ENCODE measurements around the gene ERICH3.

The ERICH3 gene

DNA sequence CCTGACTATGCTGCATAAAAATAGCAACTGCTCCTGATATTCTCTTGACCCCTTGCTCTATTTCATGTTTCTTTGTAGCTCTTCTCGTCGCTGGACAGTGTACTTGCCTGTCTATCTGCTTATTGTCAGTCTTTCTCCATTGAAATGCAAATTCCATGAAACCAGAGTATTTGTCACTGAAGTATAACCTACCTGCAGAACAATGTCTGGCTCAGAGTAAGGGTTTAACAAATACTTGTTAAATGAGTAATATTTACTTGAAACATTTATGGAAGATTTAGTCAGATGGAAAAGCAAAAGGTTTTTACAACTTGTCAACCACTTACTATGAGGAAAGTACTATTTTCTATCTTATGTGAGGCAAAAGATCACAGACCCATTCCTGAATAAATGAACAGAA, 19.9 kb upstream of the ERICH3 start:
- TF ChIP-seq, protein P1, sequence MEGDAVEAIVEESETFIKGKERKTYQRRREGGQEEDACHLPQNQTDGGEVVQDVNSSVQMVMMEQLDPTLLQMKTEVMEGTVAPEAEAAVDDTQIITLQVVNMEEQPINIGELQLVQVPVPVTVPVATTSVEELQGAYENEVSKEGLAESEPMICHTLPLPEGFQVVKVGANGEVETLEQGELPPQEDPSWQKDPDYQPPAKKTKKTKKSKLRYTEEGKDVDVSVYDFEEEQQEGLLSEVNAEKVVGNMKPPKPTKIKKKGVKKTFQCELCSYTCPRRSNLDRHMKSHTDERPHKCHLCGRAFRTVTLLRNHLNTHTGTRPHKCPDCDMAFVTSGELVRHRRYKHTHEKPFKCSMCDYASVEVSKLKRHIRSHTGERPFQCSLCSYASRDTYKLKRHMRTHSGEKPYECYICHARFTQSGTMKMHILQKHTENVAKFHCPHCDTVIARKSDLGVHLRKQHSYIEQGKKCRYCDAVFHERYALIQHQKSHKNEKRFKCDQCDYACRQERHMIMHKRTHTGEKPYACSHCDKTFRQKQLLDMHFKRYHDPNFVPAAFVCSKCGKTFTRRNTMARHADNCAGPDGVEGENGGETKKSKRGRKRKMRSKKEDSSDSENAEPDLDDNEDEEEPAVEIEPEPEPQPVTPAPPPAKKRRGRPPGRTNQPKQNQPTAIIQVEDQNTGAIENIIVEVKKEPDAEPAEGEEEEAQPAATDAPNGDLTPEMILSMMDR (IDR thresholded peaks at IDR 0.05; ENCODE audit: insufficient read depth, low read depth, low read length, missing control alignments): no peak
- H3K4me3 ChIP-seq (ENCODE audit: low read depth, low read length): no peak overlapping the region
- DNase-seq (ENCODE audit: low read depth): no peak

DNA sequence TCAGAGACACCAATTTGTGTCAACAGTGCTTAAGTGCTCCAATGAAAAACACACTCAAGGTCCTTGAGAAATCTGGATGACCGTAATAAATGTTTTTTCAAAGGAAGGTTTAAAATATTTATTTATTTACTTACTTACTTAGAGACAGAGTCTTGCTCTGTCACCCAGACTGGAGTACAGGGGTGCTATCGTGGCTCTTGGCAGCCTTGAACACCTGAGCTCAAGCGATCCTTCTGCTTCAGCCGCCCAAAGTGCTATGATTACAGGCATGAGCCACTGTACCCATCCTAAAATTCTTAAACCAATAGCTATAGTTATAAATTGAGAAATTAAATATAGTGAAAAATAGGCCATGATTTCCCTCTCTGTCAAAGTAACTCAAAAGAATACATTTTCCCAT, 17.3 kb upstream of the ERICH3 start:
- H3K4me3 ChIP-seq (ENCODE audit: low read depth, low read length): no peak overlapping the region
- TF ChIP-seq, protein P1 (IDR thresholded peaks at IDR 0.05; ENCODE audit: insufficient read depth, low read depth, low read length, missing control alignments): no peak
- no peak for DNase-seq (ENCODE audit: low read depth)

DNA sequence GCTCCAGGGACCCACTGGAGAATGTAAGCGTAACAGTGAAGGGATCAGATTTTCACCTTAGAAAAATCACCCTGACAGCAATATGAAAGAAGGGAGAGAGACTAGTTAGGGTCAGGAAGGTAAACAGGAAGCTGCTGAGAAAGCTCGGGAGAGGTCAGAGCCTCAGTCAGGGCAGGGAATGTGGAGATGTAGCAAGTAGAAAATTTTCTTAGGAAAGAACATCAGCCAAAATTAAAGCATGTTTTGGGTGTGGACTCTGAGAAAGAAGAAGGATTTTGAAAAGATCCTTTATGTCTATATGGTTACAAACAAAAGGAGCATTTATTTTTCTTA, 16.7 kb upstream of the ERICH3 start:
- no peak for DNase-seq (ENCODE audit: low read depth)
- no peak overlapping the region for H3K4me3 ChIP-seq (ENCODE audit: low read depth, low read length)
- TF ChIP-seq, protein P1 (IDR thresholded peaks at IDR 0.05; ENCODE audit: insufficient read depth, low read depth, low read length, missing control alignments): no peak

DNA sequence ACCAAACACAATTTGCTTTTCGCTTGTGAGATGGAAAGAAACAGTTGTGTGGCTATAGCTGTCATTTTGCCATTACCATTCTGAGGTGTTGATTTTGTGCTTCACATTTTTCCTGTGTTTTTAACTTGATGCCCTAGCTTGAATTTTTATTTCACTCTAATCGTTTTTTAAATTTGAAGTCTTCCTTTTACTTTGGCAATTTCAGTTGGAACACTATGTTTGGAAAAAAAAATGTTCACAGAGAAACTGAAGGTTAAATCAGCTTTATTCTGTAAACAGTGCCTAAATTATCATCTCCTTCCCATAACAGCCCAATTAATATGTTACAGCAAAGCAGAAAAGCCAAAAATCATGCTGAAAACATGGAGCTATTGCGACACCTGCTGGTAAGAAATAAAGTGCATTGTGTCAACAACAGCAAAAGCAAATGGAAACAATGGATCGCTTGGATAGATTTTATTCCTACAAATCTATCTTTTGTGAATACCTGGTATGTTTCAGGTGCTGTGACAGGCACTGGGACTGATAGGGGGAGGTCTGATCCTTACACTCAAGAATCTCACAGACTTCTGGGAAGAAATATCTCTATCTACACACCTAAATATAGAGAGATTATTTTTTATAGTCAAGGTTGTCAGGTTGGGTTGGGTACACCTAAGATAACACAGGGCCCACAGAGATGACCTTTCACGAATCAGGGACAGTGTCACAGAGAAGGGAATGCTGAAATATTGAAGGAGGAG, 16.2 kb upstream of the ERICH3 start:
- no peak overlapping the region for H3K4me3 ChIP-seq (ENCODE audit: low read depth, low read length)
- peak; percentile 68 for DNase-seq (ENCODE audit: low read depth)
- TF ChIP-seq, protein P1 (IDR thresholded peaks at IDR 0.05; ENCODE audit: insufficient read depth, low read depth, low read length, missing control alignments): peak; percentile 74

DNA sequence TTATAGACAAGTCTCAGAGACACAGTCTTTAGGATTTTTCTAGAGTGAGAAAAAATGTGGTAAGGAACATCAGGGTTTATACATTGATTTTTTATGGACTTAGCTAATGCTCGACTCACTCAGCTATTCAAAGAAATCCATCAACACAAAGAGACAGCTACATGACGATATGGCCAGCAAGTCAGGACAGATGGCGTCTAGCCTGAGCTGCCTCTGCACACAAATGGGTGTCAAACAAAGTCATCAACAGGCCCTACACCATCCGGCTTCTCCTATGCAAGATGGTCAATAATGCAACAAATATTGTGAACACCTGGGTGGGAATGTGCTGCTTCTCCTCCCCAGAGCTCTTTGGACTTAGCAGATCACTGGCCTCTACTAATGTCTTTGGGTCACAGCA, 13.3 kb upstream of the ERICH3 start:
- H3K4me3 ChIP-seq (ENCODE audit: low read depth, low read length): no peak overlapping the region
- no peak for DNase-seq (ENCODE audit: low read depth)
- TF ChIP-seq, protein P1 (IDR thresholded peaks at IDR 0.05; ENCODE audit: insufficient read depth, low read depth, low read length, missing control alignments): no peak

DNA sequence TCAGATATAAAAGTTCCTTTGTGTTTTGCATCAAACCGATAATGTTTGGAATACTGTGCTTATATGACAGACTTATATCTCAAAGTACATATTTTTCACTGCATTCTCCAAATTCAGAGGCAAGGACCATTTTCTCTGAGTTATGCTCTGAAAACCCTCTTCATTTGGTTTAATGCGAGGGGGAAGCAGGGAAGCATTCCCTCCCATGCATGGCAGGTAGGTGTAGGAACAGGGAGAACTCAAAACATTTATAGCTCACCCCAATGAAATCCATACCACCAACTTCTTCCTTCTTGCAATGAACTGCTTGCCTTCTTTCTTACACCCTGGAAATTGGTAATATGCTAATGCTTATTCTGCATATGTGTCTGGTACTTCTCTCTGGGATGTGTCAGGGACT, 10.7 kb upstream of the ERICH3 start:
- TF ChIP-seq, protein P1 (IDR thresholded peaks at IDR 0.05; ENCODE audit: insufficient read depth, low read depth, low read length, missing control alignments): no peak
- H3K4me3 ChIP-seq (ENCODE audit: low read depth, low read length): no peak overlapping the region

DNA sequence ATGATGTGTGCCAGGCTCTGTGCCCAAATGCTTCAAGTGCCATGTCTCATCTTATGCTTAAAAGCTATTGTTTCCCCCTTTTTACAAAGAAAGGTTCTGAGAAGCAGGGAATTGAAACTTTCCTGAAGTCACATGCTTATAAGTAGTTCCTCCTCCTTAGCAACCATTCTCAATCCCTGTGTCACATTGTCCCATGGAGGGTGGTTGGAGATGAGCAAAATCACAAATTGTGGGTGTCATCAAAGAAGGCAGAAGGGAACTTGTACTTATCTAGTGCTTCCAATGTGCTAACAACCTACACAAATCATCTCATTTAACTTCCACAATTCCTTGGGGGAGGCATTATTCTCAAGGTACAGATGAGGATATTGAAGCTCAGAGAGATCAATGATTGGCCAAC, 10.1 kb upstream of the ERICH3 start:
- TF ChIP-seq, protein P1 (IDR thresholded peaks at IDR 0.05; ENCODE audit: insufficient read depth, low read depth, low read length, missing control alignments): no peak
- DNase-seq (ENCODE audit: low read depth): no peak
- H3K4me3 ChIP-seq (ENCODE audit: low read depth, low read length): no peak overlapping the region

More for the DNA sequence above, 10.7 kb upstream of the ERICH3 start:
- no peak for DNase-seq (ENCODE audit: low read depth)

Measured in GM12865 (cell line).